ENCODE measurements around the gene MYO5B.
"Not testable (repeated sequence)": the region's sequence is repeated elsewhere in the genome, so short reads cannot be mapped to it uniquely, and the experiment has no call there.

The MYO5B gene

DNA sequence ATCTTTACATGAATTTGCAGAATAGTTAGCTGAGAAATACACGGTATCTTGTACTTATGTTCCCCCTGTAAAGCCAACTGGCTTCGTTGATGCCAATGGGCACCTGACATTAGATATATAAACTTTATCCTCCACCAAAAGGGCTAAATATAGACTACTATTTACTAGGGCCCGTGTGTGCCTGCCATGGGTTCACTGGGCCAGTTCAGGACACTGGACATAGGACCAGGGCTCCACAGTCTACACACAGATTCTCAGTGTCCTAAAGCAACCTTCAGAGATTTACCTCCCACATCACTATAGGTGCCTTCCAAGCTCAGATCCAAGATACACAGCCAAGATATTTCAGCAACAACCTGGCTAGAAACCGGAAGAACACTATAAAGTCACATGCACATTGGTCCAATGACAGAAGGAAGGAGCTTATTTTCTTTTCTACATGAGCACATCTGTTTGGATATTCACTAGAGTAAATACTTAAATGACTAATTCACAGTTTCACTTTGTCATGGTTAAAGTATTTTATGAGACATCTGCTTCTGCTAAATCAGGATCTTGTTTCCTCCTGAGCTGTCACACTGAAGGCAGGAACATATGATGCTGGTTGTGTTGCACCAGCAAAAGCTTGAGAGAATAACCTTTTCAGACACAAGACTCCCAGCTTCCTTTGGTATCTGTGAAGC is 95.1 kb downstream of the MYO5B start:
- DNase-seq (ENCODE audit: low read depth) = no peak

DNA sequence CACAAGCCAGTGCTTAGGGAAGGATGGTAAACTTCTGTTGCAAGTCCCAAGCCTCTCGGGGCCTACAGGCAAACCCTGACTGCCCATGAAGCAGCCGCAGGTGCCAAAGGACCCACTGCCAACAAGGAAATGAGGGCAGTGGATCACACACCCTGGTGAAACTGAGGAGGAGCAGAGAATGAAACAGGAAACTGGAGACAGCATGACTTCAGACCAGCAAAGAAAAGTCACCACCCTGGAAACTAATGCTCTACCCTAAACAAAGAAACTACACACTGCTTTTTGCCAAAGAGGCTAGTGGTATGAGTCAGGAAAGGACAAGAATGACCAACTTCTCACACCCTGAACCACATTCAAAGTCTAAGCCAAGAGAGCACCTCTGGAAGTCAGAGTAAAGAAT is 97.2 kb downstream of the MYO5B start:
- no peak for DNase-seq (ENCODE audit: low read depth)

DNA sequence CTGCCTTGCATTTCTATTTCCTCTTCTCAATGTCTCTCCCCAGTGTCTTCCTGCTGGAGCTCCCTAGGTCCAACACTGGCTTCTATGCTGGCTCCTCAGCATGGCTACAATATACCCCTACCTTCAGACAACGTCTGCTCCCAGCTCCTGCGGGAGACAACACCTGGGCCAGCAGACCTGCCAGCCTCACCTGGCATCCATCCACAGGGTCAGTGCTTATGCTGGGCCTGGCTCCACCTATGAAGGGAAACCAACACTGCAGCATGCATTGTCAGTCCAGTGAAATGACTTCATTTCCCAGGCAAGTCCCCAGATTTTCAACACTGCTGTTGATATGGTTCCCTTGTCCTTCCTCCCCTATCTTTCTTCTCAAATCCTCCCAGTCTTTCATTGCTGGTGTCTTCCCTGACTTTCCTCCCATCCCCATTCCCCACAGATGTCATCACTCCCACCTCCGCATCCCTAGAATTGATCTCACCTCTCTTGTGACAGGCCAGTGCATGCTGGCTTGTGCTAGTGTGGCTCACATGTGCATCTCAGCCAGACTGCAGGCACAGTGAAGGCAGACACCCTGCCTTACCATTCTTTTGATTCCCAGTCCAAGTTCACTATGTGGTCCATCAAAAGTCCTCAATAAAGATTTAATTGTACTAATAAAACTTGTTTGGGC is 98.0 kb downstream of the MYO5B start:
- no peak for DNase-seq (ENCODE audit: low read depth)

DNA sequence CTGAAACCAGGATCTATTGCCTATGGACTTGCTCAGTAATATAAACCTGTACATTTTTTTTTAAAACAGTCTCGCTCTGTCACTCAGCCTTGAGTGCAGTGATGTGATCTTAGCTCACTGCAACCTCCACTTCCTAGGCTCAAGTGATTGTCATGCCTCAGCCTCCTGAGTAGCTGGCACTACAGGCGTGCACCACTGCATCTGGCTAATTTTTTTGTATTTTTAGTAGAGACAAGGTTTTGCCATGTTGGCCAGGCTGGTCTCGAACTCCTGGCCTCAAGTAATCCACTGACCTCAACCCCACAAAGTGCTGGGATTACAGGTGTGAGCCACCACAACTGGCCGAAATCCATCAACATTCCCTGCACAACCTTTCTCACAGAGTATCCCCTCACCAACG is 100.2 kb downstream of the MYO5B start:
- DNase-seq (ENCODE audit: low read depth) = not testable (repeated sequence)

GRCh38 chr18:50094221-50094773 is 100.7 kb downstream of the MYO5B start:
- DNase-seq (ENCODE audit: low read depth) = no peak

DNA sequence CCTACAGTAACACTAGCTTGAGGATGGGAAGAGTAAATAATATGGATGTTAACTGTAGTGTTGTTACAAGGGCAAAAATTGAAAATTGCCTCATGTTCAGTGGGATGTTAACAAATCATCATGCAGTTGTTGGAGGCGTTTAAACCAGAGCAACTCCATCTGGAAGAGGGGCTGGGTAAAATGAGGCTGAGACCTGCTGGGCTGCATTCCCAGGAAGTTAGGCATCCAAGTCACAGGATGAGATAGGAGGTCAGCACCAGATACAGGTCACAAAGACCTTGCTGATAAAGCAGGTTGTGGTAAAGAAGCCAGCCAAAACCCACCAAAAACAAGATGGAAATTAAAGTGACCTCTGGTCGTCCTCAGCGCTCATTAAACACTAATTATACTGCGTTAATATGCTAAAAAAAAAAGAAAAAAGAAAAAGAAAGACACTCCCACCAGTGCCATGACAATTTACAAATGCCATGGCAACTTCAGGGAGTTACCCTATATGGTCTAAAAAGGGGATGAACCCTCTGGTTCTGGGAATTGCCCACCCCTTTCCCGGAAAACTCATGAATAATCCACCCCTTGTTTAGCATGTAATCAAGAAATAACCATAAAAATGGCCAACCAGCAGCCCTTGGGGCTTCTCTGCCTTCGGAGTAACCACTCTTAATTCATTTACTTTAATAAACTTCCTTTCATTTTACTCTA is 101.4 kb downstream of the MYO5B start:
- no peak for DNase-seq (ENCODE audit: low read depth)

GRCh38 chr18:50092245-50092805 is 102.6 kb downstream of the MYO5B start:
- no peak for DNase-seq (ENCODE audit: low read depth)

GRCh38 chr18:50091509-50092244 is 103.3 kb downstream of the MYO5B start:
- DNase-seq (ENCODE audit: low read depth) = no peak

DNA sequence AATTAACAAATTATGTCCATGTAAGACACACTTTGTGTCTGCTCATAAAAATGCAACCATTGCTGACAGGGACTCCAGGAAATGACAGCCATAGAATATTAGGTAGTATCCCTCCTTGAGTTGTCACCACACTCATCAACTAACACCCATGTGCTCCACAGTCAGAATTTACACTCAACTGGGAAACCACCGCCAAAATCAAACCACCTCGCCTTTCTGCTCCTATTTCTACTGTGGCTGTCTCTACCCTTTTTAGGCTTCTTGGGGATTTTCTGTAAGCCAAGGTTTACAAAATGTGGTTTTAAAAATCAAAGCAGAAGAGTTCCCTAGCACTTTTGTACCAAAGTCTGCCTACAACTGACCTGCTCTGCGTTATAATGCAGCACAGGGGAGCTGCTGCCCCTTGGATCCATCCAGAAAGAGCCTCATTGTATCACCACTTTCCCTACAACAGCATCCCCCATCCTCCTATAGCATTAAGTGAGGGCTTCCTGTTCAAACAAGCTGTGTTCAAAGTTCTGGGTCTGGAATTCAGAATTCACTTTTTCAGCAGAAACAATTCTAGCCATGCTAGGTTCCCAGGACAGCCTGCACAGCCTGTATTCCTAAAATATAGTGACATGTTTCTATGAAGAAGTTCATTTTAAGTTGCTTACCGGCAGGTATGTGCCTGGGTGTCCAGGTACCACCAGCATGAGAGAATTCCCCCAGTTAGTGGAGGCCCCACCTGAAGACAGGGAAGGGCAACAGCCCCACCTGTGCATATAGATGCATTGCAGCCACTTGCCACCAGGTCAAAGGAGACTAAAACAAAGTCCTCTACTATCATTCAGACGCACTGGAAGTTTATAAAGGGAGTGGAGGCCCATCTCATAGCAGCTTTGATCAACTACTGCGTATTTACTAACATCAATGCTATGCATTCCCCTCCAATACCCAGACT is 104.3 kb downstream of the MYO5B start:
- no peak for DNase-seq (ENCODE audit: low read depth)

DNA sequence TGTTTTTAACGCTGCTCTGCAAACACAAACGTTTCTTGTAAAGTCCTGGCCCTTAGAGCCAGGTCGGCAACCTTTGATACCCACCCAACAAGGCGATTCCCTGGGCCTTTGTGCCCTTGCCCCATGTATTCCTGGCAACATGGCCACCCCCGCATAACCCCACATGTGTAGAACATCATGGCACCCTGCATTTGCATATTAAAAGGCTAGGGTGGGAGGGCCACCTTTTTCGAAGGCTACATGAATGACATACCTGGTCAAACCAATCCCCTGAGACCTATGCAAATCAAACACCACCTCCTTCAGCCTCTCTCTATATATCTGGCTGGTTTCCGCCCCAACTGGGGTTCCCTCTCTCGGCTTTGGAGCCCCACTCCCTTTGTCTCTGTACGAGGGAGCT is 105.2 kb downstream of the MYO5B start:
- DNase-seq (ENCODE audit: low read depth) = no peak

GRCh38 chr18:50083708-50084107 is 111.2 kb downstream of the MYO5B start:
- no peak for DNase-seq (ENCODE audit: low read depth)

GRCh38 chr18:50080932-50081560 is 113.9 kb downstream of the MYO5B start:
- DNase-seq (ENCODE audit: low read depth) = no peak

- DNase-seq (ENCODE audit: low read depth) = no peak
Observed at GRCh38 chr18:50080316-50080715, 114.6 kb downstream of the MYO5B start.

DNA sequence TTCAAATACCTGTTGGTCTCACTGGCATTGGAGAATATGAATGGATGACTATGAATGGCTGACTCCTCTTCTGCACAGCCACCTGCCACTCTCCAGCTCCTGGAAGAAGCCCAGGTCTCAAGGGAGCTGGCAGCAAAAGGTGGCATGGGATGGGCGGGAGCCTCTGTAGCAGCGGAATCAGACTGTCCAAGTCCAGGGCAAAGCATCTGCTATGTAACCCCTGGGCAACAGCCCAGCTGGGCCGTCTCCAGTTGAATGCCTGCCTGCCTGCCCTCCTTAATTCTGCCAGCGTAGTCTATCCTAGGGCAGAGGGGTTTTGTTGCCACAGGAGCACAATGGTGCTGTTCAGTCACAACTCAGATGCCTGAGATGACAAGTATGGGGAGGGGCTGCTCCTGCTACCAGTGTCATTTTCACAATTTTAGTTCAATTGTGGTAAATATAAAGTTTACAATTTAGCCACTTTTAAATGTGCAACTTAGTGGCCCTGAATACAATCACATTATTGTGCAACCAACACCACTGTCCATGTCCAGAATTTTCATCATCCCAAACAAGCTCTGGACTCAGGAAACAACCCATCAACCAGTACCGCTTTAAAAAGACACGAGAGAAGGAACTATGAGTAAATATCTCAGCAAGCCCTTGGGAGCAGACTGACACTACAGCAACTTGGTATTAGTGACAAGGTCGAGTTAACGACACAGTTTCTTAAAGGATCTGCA is 115.2 kb downstream of the MYO5B start:
- no peak for DNase-seq (ENCODE audit: low read depth)

- no peak for DNase-seq (ENCODE audit: low read depth)
Observed at GRCh38 chr18:50076277-50076676, 118.7 kb downstream of the MYO5B start.

DNA sequence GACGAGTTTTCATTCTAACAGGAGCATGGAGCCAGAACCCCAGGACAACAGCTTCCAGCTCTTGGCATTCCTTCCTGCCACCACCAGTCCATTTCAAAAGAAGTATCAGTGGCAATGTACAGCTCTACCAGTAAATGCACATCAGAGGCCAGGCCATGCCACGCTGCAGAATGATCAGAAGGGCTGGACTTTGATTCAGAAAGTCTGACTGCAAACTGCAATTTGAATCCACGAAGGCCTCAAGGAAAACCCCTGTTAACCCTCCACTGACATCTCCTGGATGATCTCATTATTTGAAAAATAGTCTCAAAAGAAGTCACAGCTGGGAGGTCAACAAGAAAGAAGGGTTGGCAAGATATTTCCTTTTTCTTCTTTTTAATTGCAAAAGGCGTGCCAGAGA is 119.2 kb downstream of the MYO5B start:
- no peak for DNase-seq (ENCODE audit: low read depth)

DNA sequence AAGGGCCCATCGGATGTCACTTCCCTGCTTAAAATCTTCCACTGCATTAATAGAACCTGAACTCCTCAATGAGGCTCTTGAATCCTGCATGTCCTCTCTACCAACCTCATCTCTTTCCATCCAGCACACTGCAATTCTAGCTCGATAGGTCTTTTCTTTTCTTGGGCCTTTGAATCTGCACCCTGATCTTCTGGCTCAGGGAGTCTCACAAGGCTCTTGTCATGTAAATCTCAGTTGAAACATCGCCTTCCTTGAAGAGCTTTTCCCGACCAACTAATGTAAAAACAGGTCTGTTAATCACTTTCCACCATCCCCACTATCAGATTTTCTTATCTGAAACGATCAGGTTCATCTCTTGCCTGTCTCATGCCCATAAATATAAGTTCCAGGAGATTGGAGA is 120.5 kb downstream of the MYO5B start:
- DNase-seq (ENCODE audit: low read depth) = no peak

GRCh38 chr18:50073319-50073718 is 121.6 kb downstream of the MYO5B start:
- DNase-seq (ENCODE audit: low read depth) = no peak

DNA sequence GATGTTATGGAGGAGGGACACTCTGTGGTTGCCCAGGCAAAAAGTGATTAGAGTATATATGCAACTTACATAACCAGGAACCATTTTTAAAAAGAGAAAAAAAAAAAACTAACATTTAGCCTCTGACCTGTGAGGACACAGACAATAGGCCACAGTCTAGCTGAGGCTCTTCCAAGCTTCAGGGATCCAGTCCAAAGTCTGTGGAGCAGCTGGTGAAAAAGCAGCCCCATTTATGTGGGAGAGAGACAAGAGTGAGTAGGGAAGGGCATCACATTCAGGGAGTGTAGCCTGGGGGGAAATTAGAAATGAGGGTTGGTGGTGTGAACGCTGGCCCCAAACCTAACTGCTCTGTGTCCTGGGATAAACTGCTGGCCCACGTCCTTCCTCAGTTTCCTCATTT is 122.8 kb downstream of the MYO5B start:
- no peak for DNase-seq (ENCODE audit: low read depth)

DNA sequence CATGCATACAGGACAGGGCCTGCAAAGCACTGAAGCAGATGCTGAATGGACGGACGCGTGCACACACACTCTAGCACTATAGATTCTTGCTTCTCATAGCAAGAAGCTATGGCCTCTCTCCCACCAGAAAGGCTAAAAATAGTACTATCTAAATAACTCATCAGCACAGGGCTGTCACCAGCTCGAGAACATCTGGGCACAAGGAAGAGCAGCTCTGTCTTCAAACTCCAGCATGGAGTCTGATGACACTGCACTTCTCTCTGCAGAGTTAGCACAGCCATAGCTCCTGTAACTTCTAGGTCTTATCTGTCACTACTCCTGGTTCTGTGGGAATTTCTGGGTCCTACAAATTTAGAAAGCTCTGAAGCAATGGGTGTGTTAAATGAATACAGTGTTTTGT is 123.5 kb downstream of the MYO5B start:
- no peak for DNase-seq (ENCODE audit: low read depth)

Data from stimulated activated CD8-positive, alpha-beta memory T cell treated with anti-CD3 and anti-CD28 coated beads, Interleukin-15, amount 100 ng/mL, for 24 hours (primary cell).